HEK293 (cell line): ENCODE results near the gene ABLIM2.
A peak's percentile ranks its signal among the peaks of the same experiment; 100 is the strongest.

Source experiments
- CTCF ChIA-PET: fragments of 350-600 bp; formaldehyde crosslinking; extraction: SDS; loops from one replicate; lab custom pipeline; 2021; ENCODE audit warnings: antibody characterized with exemption; lab: Yijun Ruan, JAX
- POLR2A ChIA-PET: fragments of 300-600 bp; formaldehyde crosslinking; extraction: SDS; loops from one replicate; lab custom pipeline; 2020; ENCODE audit warnings: antibody characterized with exemption, inconsistent platforms; lab: Yijun Ruan, JAX
- H3K27ac ChIP-seq: fragments of 200-500 bp; sonication (Bioruptor generic); 2 replicates; pipeline ENCODE4 v1.5.1; 2014; ENCODE audit warnings: low read depth, low read length, control low read depth, inconsistent platforms; ENCODE audit errors: extremely low read depth
- H3K36me3 ChIP-seq, 2 experiments: fragments of 200-500 bp in 1 of 2; sonication (Bioruptor generic) in 1 of 2; 1 replicate in 1 of 2; 2 replicates in 1 of 2; pipeline ENCODE4 v1.5.1; 2014 to 2017; ENCODE audit warnings: inconsistent platforms in 2 of 2, low read length in 2 of 2; ENCODE audit not compliant: control insufficient read depth in 2 of 2, insufficient read depth in 1 of 2
- H3K4me1 ChIP-seq: fragments of 200-500 bp; sonication (Bioruptor generic); 2 replicates; pipeline ENCODE4 v1.5.1; 2014; ENCODE audit warnings: mild to moderate bottlenecking, low read length, inconsistent platforms; ENCODE audit not compliant: control insufficient read depth, insufficient read depth
- H3K4me3 ChIP-seq: 2 replicates; pipeline ENCODE4 v1.5.1; 2011; ENCODE audit warnings: low read depth, mild to moderate bottlenecking, control low read depth, low read length, moderate library complexity
- H3K9me3 ChIP-seq: fragments of 200-500 bp; sonication (Bioruptor generic); 2 replicates; pipeline ENCODE4 v1.5.1; 2014; ENCODE audit warnings: low read depth, low read length, inconsistent platforms; ENCODE audit not compliant: control insufficient read depth, insufficient read depth
- GLIS1 ChIP-seq: fragments of 450-650 bp; formaldehyde crosslinking; IDR thresholded peaks from 2 replicates; pipeline ENCODE4 v1.5.1; 2016; ENCODE audit warnings: missing biosample characterization, missing genetic modification characterization
- IKZF3 ChIP-seq: fragments of 450-650 bp; IDR thresholded peaks from 2 replicates; pipeline ENCODE4 v1.5.0; 2018; ENCODE audit warnings: missing biosample characterization, mild to moderate bottlenecking, missing genetic modification characterization, moderate library complexity
- KLF7 ChIP-seq: fragments of 450-650 bp; formaldehyde crosslinking; IDR thresholded peaks from 2 replicates; pipeline ENCODE4 v1.5.1; 2016; ENCODE audit warnings: missing biosample characterization, missing genetic modification characterization, borderline replicate concordance
- OVOL3 ChIP-seq: fragments of 450-650 bp; formaldehyde crosslinking; IDR thresholded peaks from 2 replicates; pipeline ENCODE4 v1.5.1; 2016; ENCODE audit warnings: missing biosample characterization, missing genetic modification characterization
- SCRT1 ChIP-seq: fragments of 450-650 bp; formaldehyde crosslinking; IDR thresholded peaks from 2 replicates; pipeline ENCODE4 v1.5.1; 2016; ENCODE audit warnings: missing biosample characterization, missing genetic modification characterization, borderline replicate concordance
- ZBTB10 ChIP-seq: fragments of 450-650 bp; formaldehyde crosslinking; IDR thresholded peaks from 2 replicates; pipeline ENCODE4 v1.5.1; 2016; ENCODE audit warnings: missing biosample characterization, missing genetic modification characterization
- ZBTB49 ChIP-seq: fragments of 450-650 bp; formaldehyde crosslinking; IDR thresholded peaks from 2 replicates; pipeline ENCODE4 v1.5.1; 2016; ENCODE audit warnings: missing biosample characterization, missing genetic modification characterization, low read depth
- ZFHX2 ChIP-seq: fragments of 450-650 bp; formaldehyde crosslinking; conservative IDR thresholded peaks from 2 replicates; pipeline ENCODE4 v1.5.1; 2016; ENCODE audit warnings: missing biosample characterization, missing genetic modification characterization
- ZNF18 ChIP-seq: fragments of 450-650 bp; formaldehyde crosslinking; IDR thresholded peaks from 2 replicates; pipeline ENCODE4 v1.5.1; 2016; ENCODE audit warnings: missing biosample characterization, missing genetic modification characterization
- ZNF214 ChIP-seq: fragments of 450-650 bp; formaldehyde crosslinking; IDR thresholded peaks from 2 replicates; pipeline ENCODE4 v1.5.1; 2017; ENCODE audit warnings: missing biosample characterization, mild to moderate bottlenecking, missing genetic modification characterization, borderline replicate concordance
- ZNF248 ChIP-seq: fragments of 450-650 bp; formaldehyde crosslinking; IDR thresholded peaks from 2 replicates; pipeline ENCODE4 v1.5.1; 2017; ENCODE audit warnings: missing biosample characterization, missing genetic modification characterization
- ZNF280C ChIP-seq: fragments of 450-650 bp; formaldehyde crosslinking; IDR thresholded peaks from 2 replicates; pipeline ENCODE4 v1.5.1; 2016; ENCODE audit warnings: missing biosample characterization, missing genetic modification characterization
- ZNF514 ChIP-seq: fragments of 450-650 bp; formaldehyde crosslinking; IDR thresholded peaks from 2 replicates; pipeline ENCODE4 v1.5.1; 2016; ENCODE audit warnings: missing biosample characterization, missing genetic modification characterization
- ZNF626 ChIP-seq: fragments of 450-650 bp; sonication (Bioruptor Pico); formaldehyde crosslinking; IDR thresholded peaks from 2 replicates; pipeline ENCODE4 v1.5.1; 2018; ENCODE audit warnings: missing biosample characterization, missing genetic modification characterization, inconsistent platforms
- ZNF645 ChIP-seq: fragments of 450-650 bp; formaldehyde crosslinking; IDR thresholded peaks from 2 replicates; pipeline ENCODE4; 2016; ENCODE audit warnings: missing biosample characterization, missing genetic modification characterization
- ZNF677 ChIP-seq: fragments of 450-650 bp; IDR thresholded peaks from 2 replicates; pipeline ENCODE4 v1.5.0; 2018; ENCODE audit warnings: missing biosample characterization, mild to moderate bottlenecking, missing genetic modification characterization, moderate library complexity
- ZNF768 ChIP-seq: fragments of 450-650 bp; formaldehyde crosslinking; IDR thresholded peaks from 2 replicates; pipeline ENCODE4 v1.5.1; 2018; ENCODE audit warnings: missing biosample characterization, mild to moderate bottlenecking, missing genetic modification characterization
- ZNF792 ChIP-seq: fragments of 450-650 bp; formaldehyde crosslinking; IDR thresholded peaks from 2 replicates; pipeline ENCODE4 v1.5.1; 2016; ENCODE audit warnings: missing biosample characterization, missing genetic modification characterization

ABLIM2 gene

GRCh38 chr4:8117278-8117682 is 41.3 kb downstream of the ABLIM2 start (continued):
- no peak for TF ChIP-seq ZNF792 (tag by site-specific recombination)
- peak; percentile 99 for TF ChIP-seq ZFHX2
- TF ChIP-seq ZNF677 (tag by site-specific recombination): no peak
- no peak for TF ChIP-seq SCRT1 (tag by site-specific recombination)
- TF ChIP-seq ZNF248 (tag by site-specific recombination): no peak
- no peak for TF ChIP-seq ZNF768

- H3K4me3 ChIP-seq: no peak overlapping the region
- POLR2A ChIA-PET: interaction anchor here (0.6 kb wide), 1 partner anchor 11 kb away, joined by 3 read pairs; no protein-coding TSS in a partner anchor
- H3K9me3 ChIP-seq: no peaks in the 10 kb centered on the region
- CTCF ChIA-PET: no interaction called here
- no peak overlapping the region for H3K27ac ChIP-seq
- no peaks in the 10 kb centered on the region for H3K4me1 ChIP-seq
- H3K36me3 ChIP-seq: no peaks in the 10 kb centered on the region
- no peak for TF ChIP-seq ZNF645 (tag by site-specific recombination)
- TF ChIP-seq, all 188 proteins: peak for 0
These were observed 42.7 kb downstream of the ABLIM2 start for GRCh38 chr4:8115916-8116315.

GRCh38 chr4:8115203-8115520 is 43.5 kb downstream of the ABLIM2 start:
- Histone ChIP-seq H3K9me3 (no peaks in the 10 kb centered on the region), H3K36me3 (no peaks in the 10 kb centered on the region), H3K27ac (no peak overlapping the region), H3K4me1 (no peaks in the 10 kb centered on the region), H3K4me3 (no peak overlapping the region)
- TF ChIP-seq ZNF626 (tag by site-specific recombination) (no peak), ZNF514 (tag by site-specific recombination) (no peak), KLF7 (no peak), ZNF214 (tag by site-specific recombination) (no peak)
- CTCF ChIA-PET: interaction anchor here (0.6 kb wide), 1 partner anchor 194 kb away, joined by 3 read pairs; no protein-coding TSS in a partner anchor
- POLR2A ChIA-PET: no interaction called here

GRCh38 chr4:8114456-8115202 is 44.0 kb downstream of the ABLIM2 start:
- Histone ChIP-seq H3K36me3 (no peaks in the 10 kb centered on the region), H3K4me1 (no peaks in the 10 kb centered on the region), H3K4me3 (no peak overlapping the region), H3K9me3 (no peaks in the 10 kb centered on the region), H3K27ac (no peak overlapping the region)
- ChIA-PET POLR2A (no interaction called here), CTCF (no interaction called here)
- TF ChIP-seq ZNF280C (no peak), ZBTB10 (tag by site-specific recombination) (no peak), OVOL3 (no peak), ZBTB49 (tag by site-specific recombination) (no peak), ZNF18 (no peak), GLIS1 (no peak), IKZF3 (tag by site-specific recombination) (no peak)
